ENCODE measurements around the gene G6PC1.
"Not testable (repeated sequence)": the region's sequence is repeated elsewhere in the genome, so short reads cannot be mapped to it uniquely, and the experiment has no call there.

- TF ChIP-seq CTCF (IDR thresholded peaks at IDR 0.05); JAZF1 (CRISPR knock-in tag; IDR thresholded peaks at IDR 0.05); E2F1 (CRISPR knock-in tag; IDR thresholded peaks at IDR 0.05); PREB (CRISPR knock-in tag; IDR thresholded peaks at IDR 0.05; ENCODE audit: borderline replicate concordance); ATF1 (CRISPR knock-in tag; IDR thresholded peaks at IDR 0.05); MAX (CRISPR knock-in tag; IDR thresholded peaks at IDR 0.05): not testable (repeated sequence)
These were observed 26.5 kb upstream of the G6PC1 start for GRCh38 chr17:42873932-42874695.
